ENCODE measurements around the gene OR7G3. TPM values are rescaled to one million over a fixed set of nuclear protein-coding genes. Genes with fewer than 3 reads are reported as not detected.

The OR7G3 gene
- not detected in 2 replicates for total RNA-seq

GRCh38 chr19:9126900-9127405 is at the start of gene OR7G3:
Gene OR7G3, minus strand, starts transcription at chr19:9126950. Its CDS starts 0 bp downstream, at chr19:9126950.

GRCh38 chr19:9140159-9140874 is 13.6 kb upstream of the OR7G3 start, which contains the start of gene ZNF317:
Gene ZNF317, plus strand, starts transcription at chr19:9140397. Its CDS starts 15,620 bp downstream, at chr19:9156017.

GRCh38 chr19:9115307-9115813 is 11.4 kb downstream of the OR7G3 start, which contains the start of gene OR7G1:
Gene OR7G1, minus strand, starts transcription at chr19:9115763. Its CDS starts 0 bp downstream, at chr19:9115763.

GRCh38 chr19:9107375-9107774 is 19.4 kb downstream of the OR7G3 start, which contains the start of gene OR7G2:
Gene OR7G2, minus strand, starts transcription at chr19:9107475. Its CDS starts 4,232 bp downstream, at chr19:9103243.

GRCh38 chr19:9086761-9087160 is 40.0 kb downstream of the OR7G3 start, which contains the start of gene OR1M1:
Gene OR1M1, plus strand, starts transcription at chr19:9087061. Its CDS starts 6,184 bp downstream, at chr19:9093245.

Other genes starting within 250 kb of the OR7G3 start
- under 0.01 TPM in 1 of 2 replicates, not detected in the other for gene MUC16, start 116.5 kb downstream of the OR7G3 start, total RNA-seq
- gene OR1M1, start 39.9 kb downstream of the OR7G3 start, total RNA-seq = not detected in 2 replicates
- gene OR7G2, start 19.5 kb downstream of the OR7G3 start, total RNA-seq = not detected in 2 replicates
- not detected in 2 replicates for gene OR7G1, start 11.2 kb downstream of the OR7G3 start, total RNA-seq
- gene ZNF317, start 13.4 kb upstream of the OR7G3 start, total RNA-seq = 9.6 and 16.0 TPM in 2 replicates
- 0.51 TPM in 1 of 2 replicates, not detected in the other for gene OR7D2, start 52.0 kb upstream of the OR7G3 start, total RNA-seq
- gene OR7D4, start 92.6 kb upstream of the OR7G3 start, total RNA-seq = not detected in 2 replicates
- gene OR7E24, start 124.0 kb upstream of the OR7G3 start, total RNA-seq = not detected in 2 replicates
- gene ZNF699, start 182.9 kb upstream of the OR7G3 start, total RNA-seq = 8.5 and 10.5 TPM in 2 replicates
- gene ZNF559, start 197.2 kb upstream of the OR7G3 start, total RNA-seq = 2.1 and 8.2 TPM in 2 replicates
- 0.81 and 3.2 TPM in 2 replicates for gene ZNF177, start 236.1 kb upstream of the OR7G3 start, total RNA-seq

Data from mesangial cell (primary cell).